Upper lobe of left lung (tissue), 6 donors: ENCODE data around the gene RPS6KA2. TPM values are rescaled to one million over a fixed set of nuclear protein-coding genes. Genes with fewer than 3 reads are reported as not detected.

Experiments used
- ATAC-seq, 2 donors: fragments of 200-7000 bp; cut with Tn5 transposase; one replicate each; pipeline ENCODE4 v1.9.1; 2022; ENCODE audit warnings: mild to moderate bottlenecking in 2 of 2, moderate library complexity in 2 of 2; ENCODE audit not compliant: low FRiP score in 2 of 2
- DNase-seq, 2 donors: peaks; one replicate each; pipeline ENCODE4 v3.0.0-alpha.2; 2019 to 2020
- H3K27ac ChIP-seq, 4 donors: fragments of 200-600 bp; sonication (generic); one replicate each; pipeline ENCODE4 v1.5.1; 2016 to 2019
- H3K27me3 ChIP-seq, 4 donors: fragments of 200-600 bp; sonication (generic); one replicate each; pipeline ENCODE4 v1.5.1; 2017 to 2019
- H3K36me3 ChIP-seq, 4 donors: fragments of 200-600 bp; sonication (generic); one replicate each; pipeline ENCODE4 v1.5.1; 2016 to 2019
- H3K4me1 ChIP-seq, 4 donors: fragments of 200-600 bp; sonication (generic); one replicate each; pipeline ENCODE4 v1.5.1; 2018 to 2019
- H3K4me3 ChIP-seq, 4 donors: fragments of 200-600 bp; sonication (generic); one replicate each; pipeline ENCODE4 v1.5.1; 2017 to 2019; ENCODE audit warnings: mild to moderate bottlenecking in 2 of 4, moderate library complexity in 1 of 4
- H3K9me3 ChIP-seq, 4 donors: fragments of 200-600 bp; sonication (generic); one replicate each; pipeline ENCODE4 v1.5.1; 2018 to 2019
- CTCF ChIP-seq, 6 experiments: fragments of 450-650 bp in 4 of 6; fragments of 200-600 bp in 2 of 6; sonication (generic) in 2 of 6; IDR thresholded peaks; one replicate each; pipeline ENCODE4 v1.5.1; 2016 to 2019; ENCODE audit warnings: antibody characterized with exemption in 6 of 6
- EP300 ChIP-seq, 4 donors: sonication (generic); formaldehyde crosslinking; IDR thresholded peaks; one replicate each; pipeline ENCODE4 v1.5.1; 2017; ENCODE audit warnings: antibody characterized with exemption in 4 of 4, control low read depth in 2 of 4
- POLR2A ChIP-seq, 4 donors: fragments of 450-650 bp; IDR thresholded peaks; one replicate each; pipeline ENCODE4 v1.5.1; 2016 to 2017; ENCODE audit warnings: antibody characterized with exemption in 4 of 4, mild to moderate bottlenecking in 2 of 4
- POLR2AphosphoS5 ChIP-seq, 2 donors: sonication (generic); formaldehyde crosslinking; IDR thresholded peaks; one replicate each; pipeline ENCODE4 v1.5.1; 2017; ENCODE audit warnings: antibody characterized with exemption in 2 of 2
- WGBS, 2 donors: methylation state at CpG; one replicate each; pipeline ENCODE4 v1.1.5; 2017 to 2018; 5-methylcytosine and 5-hydroxymethylcytosine counted together
- total RNA-seq, 6 donors: library from RNA; depleted of rRNA in 4 of 6; stranded (reverse); fragments of >200 nt in 4 of 6; gene quantifications; one replicate each; pipeline versions ENCODE4 v1.1.0 to v1.2.1, GENCODE V29; 2016 to 2021
- donor health status: DM: no; HTN: no; CAD: no; lungs with moderate emphysema.
- donor health status: DM: no; HTN: yes; CAD: no; lungs with severe emphysema.

RPS6KA2 gene
- total RNA-seq, 6 donors from 2014 or later = 101 to 233 (median 168) TPM

GRCh38 chr6:166556336-166556735 lies 70.7 kb downstream of the RPS6KA2 start:
- no peaks in the 10 kb centered on the region for H3K27me3 ChIP-seq
- no peaks in the 10 kb centered on the region for H3K36me3 ChIP-seq
- peaks cover 0 to 3% (median 0%) of the 10 kb centered on the region in 4 donors for H3K9me3 ChIP-seq
- DNase-seq (no peak), ATAC-seq (no peak)
- no peak for TF ChIP-seq POLR2AphosphoS5 (IDR thresholded peaks at IDR 0.05)
- TF ChIP-seq POLR2A (IDR thresholded peaks at IDR 0.05) = no peak
- no peak for TF ChIP-seq CTCF (IDR thresholded peaks at IDR 0.05)
- TF ChIP-seq EP300 (IDR thresholded peaks at IDR 0.05) = no peak
- H3K27ac ChIP-seq = peak overlapping the region; percentile 78 to 92 (median 89)
- H3K4me1 ChIP-seq = peaks cover 26 to 50% (median 38%) of the 10 kb centered on the region in 4 donors
- H3K4me3 ChIP-seq = no peak overlapping the region

- no peak for TF ChIP-seq POLR2A (IDR thresholded peaks at IDR 0.05)
- Histone ChIP-seq H3K27ac (peak overlapping the region; percentile 78 to 92 (median 89)), H3K4me3 (no peak overlapping the region), H3K9me3 (peaks cover 0 to 3% (median 0%) of the 10 kb centered on the region in 4 donors), H3K36me3 (no peaks in the 10 kb centered on the region), H3K27me3 (no peaks in the 10 kb centered on the region), H3K4me1 (peaks cover 26 to 50% (median 36%) of the 10 kb centered on the region in 4 donors)
- ATAC-seq (no peak), DNase-seq (no peak)
- 66 to 68% methylated on average over 6 of the region's 6 CpGs for WGBS, 2 donors
Measured at GRCh38 chr6:166555086-166555485, 72.0 kb downstream of the RPS6KA2 start.

- Histone ChIP-seq H3K27me3 (no peaks in the 10 kb centered on the region), H3K4me1 (peaks cover 26 to 50% (median 36%) of the 10 kb centered on the region in 4 donors), H3K27ac (peak overlapping the region; percentile 25 to 92 (median 89)), H3K9me3 (no peaks in the 10 kb centered on the region), H3K36me3 (no peaks in the 10 kb centered on the region), H3K4me3 (no peak overlapping the region)
- TF ChIP-seq POLR2AphosphoS5 (IDR thresholded peaks at IDR 0.05) = peak in 1 of 2 donors; percentile 43
- peak in 2 of 4 donors; percentile 17 to 57 for TF ChIP-seq EP300 (IDR thresholded peaks at IDR 0.05)
- no peak for TF ChIP-seq POLR2A (IDR thresholded peaks at IDR 0.05)
- ATAC-seq (no peak), DNase-seq (peak in 1 of 2 donors; percentile 46)
- WGBS, 2 donors = 70 to 71% methylated on average over 8 of the region's 8 CpGs
Measured at GRCh38 chr6:166554316-166554715, 72.7 kb downstream of the RPS6KA2 start.

GRCh38 chr6:166553563-166554271 lies 73.3 kb downstream of the RPS6KA2 start:
- WGBS, 2 donors = 72 to 76% methylated on average over 13 of the region's 13 CpGs
- peaks cover 26 to 50% (median 36%) of the 10 kb centered on the region in 4 donors for H3K4me1 ChIP-seq
- peak overlapping the region; percentile 25 to 92 (median 89) for H3K27ac ChIP-seq
- no peaks in the 10 kb centered on the region for H3K9me3 ChIP-seq
- TF ChIP-seq POLR2A (IDR thresholded peaks at IDR 0.05) (no peak), POLR2AphosphoS5 (IDR thresholded peaks at IDR 0.05) (no peak)
- no peaks in the 10 kb centered on the region for H3K36me3 ChIP-seq
- H3K4me3 ChIP-seq = no peak overlapping the region
- H3K27me3 ChIP-seq = no peaks in the 10 kb centered on the region
- ATAC-seq (peak in 1 of 2 donors; percentile 81), DNase-seq (no peak)

- no peak for DNase-seq
- H3K4me1 ChIP-seq = peaks cover 25 to 39% (median 32%) of the 10 kb centered on the region in 4 donors
- H3K36me3 ChIP-seq = no peaks in the 10 kb centered on the region
- no peaks in the 10 kb centered on the region for H3K9me3 ChIP-seq
- H3K27me3 ChIP-seq = no peaks in the 10 kb centered on the region
- no peak overlapping the region for H3K4me3 ChIP-seq
- TF ChIP-seq POLR2AphosphoS5 (IDR thresholded peaks at IDR 0.05) (no peak), EP300 (IDR thresholded peaks at IDR 0.05) (no peak), CTCF (IDR thresholded peaks at IDR 0.05) (no peak), POLR2A (IDR thresholded peaks at IDR 0.05) (no peak)
- 88 to 91% methylated on average over 7 of the region's 7 CpGs for WGBS, 2 donors
- peak overlapping the region in 1 of 4 donors; percentile 21 for H3K27ac ChIP-seq
- no peak for ATAC-seq
Measured at GRCh38 chr6:166552600-166552999, 74.5 kb downstream of the RPS6KA2 start.

GRCh38 chr6:166551754-166552495 lies 75.1 kb downstream of the RPS6KA2 start:
- Histone ChIP-seq H3K4me3 (no peak overlapping the region), H3K27me3 (no peaks in the 10 kb centered on the region), H3K9me3 (no peaks in the 10 kb centered on the region), H3K36me3 (peaks cover 0 to 7% (median 3%) of the 10 kb centered on the region in 4 donors), H3K27ac (no peak overlapping the region), H3K4me1 (peaks cover 19 to 33% (median 26%) of the 10 kb centered on the region in 4 donors)
- WGBS, 2 donors = 88 to 90% methylated on average over 16 of the region's 16 CpGs
- no peak for TF ChIP-seq POLR2AphosphoS5 (IDR thresholded peaks at IDR 0.05)
- no peak for TF ChIP-seq EP300 (IDR thresholded peaks at IDR 0.05)
- TF ChIP-seq CTCF (IDR thresholded peaks at IDR 0.05) = no peak
- no peak for TF ChIP-seq POLR2A (IDR thresholded peaks at IDR 0.05)
- ATAC-seq = no peak
- no peak for DNase-seq
